ENCODE data around the gene AAK1. TPM values are rescaled to one million over a fixed set of nuclear protein-coding genes. Genes with fewer than 3 reads are reported as not detected.

The AAK1 gene
- total and polyA plus RNA-seq, 4 donors: 10.0 to 56.2 (median 27.3) TPM

GRCh38 chr2:69639266-69639665 is 4.3 kb downstream of the AAK1 start:
- Histone ChIP-seq H3K36me3 (ENCODE audit: control insufficient read depth in 4 of 4, insufficient read depth in 4 of 4, low read length in 4 of 4) (peaks cover 0 to 8% (median 3%) of the 10 kb centered on the region in 4 donors), H3K27me3 (ENCODE audit: control insufficient read depth in 3 of 3, insufficient read depth in 3 of 3, low read length in 2 of 3) (no peaks in the 10 kb centered on the region), H3K27ac (ENCODE audit: low read depth in 1 of 2, low read length in 1 of 2) (no peak overlapping the region), H3K9ac (ENCODE audit: insufficient read depth in 1 of 2, low read length in 2 of 2) (no peak overlapping the region), H3K4me1 (ENCODE audit: control insufficient read depth in 5 of 5, insufficient read depth in 5 of 5, low read length in 5 of 5) (peaks cover 0 to 30% (median 11%) of the 10 kb centered on the region in 5 donors), H3K9me3 (ENCODE audit: control insufficient read depth in 4 of 4, insufficient read depth in 3 of 4, low read length in 3 of 4) (no peaks in the 10 kb centered on the region), H3K4me3 (no peak overlapping the region)
- peak in 2 of 3 donors; percentile 41 to 57 for DNase-seq
- TF ChIP-seq, protein P1, sequence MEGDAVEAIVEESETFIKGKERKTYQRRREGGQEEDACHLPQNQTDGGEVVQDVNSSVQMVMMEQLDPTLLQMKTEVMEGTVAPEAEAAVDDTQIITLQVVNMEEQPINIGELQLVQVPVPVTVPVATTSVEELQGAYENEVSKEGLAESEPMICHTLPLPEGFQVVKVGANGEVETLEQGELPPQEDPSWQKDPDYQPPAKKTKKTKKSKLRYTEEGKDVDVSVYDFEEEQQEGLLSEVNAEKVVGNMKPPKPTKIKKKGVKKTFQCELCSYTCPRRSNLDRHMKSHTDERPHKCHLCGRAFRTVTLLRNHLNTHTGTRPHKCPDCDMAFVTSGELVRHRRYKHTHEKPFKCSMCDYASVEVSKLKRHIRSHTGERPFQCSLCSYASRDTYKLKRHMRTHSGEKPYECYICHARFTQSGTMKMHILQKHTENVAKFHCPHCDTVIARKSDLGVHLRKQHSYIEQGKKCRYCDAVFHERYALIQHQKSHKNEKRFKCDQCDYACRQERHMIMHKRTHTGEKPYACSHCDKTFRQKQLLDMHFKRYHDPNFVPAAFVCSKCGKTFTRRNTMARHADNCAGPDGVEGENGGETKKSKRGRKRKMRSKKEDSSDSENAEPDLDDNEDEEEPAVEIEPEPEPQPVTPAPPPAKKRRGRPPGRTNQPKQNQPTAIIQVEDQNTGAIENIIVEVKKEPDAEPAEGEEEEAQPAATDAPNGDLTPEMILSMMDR (IDR thresholded peaks at IDR 0.05; ENCODE audit: control extremely low read depth, extremely low read depth): no peak
- WGBS, 2 donors: 82 to 95% methylated on average over 2 of the region's 2 CpGs
- no peak for ATAC-seq (ENCODE audit: insufficient read depth, low FRiP score)

DNA sequence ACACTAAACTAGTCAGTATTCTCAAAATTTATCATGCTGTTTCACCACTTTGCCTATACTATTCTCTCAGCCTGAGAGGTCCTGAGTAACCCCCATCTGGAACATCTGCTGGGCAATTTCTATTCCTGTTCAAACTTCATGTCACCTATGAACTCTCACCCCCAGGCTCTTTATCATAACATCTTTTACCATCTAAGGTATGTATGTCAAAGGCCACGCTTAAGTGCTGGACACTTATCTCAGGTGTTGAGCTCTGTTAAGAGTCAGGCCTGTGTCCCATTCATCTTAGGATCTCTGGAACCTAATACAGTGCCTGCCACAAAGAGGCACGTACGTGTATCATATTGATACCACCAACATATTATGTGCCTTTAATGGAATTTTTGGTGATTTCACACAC is 4.9 kb downstream of the AAK1 start:
- TF ChIP-seq, protein P1 (IDR thresholded peaks at IDR 0.05; ENCODE audit: control extremely low read depth, extremely low read depth): no peak
- 93 to 96% methylated on average over 3 of the region's 3 CpGs for WGBS, 2 donors
- DNase-seq (no peak), ATAC-seq (ENCODE audit: insufficient read depth, low FRiP score) (no peak)
- Histone ChIP-seq H3K27ac (ENCODE audit: low read depth in 1 of 2, low read length in 1 of 2) (no peak overlapping the region), H3K27me3 (ENCODE audit: control insufficient read depth in 3 of 3, insufficient read depth in 3 of 3, low read length in 2 of 3) (no peaks in the 10 kb centered on the region), H3K9me3 (ENCODE audit: control insufficient read depth in 4 of 4, insufficient read depth in 3 of 4, low read length in 3 of 4) (no peaks in the 10 kb centered on the region), H3K4me3 (no peak overlapping the region), H3K4me1 (ENCODE audit: control insufficient read depth in 5 of 5, insufficient read depth in 5 of 5, low read length in 5 of 5) (peaks cover 0 to 30% (median 11%) of the 10 kb centered on the region in 5 donors), H3K9ac (ENCODE audit: insufficient read depth in 1 of 2, low read length in 2 of 2) (no peak overlapping the region), H3K36me3 (ENCODE audit: control insufficient read depth in 4 of 4, insufficient read depth in 4 of 4, low read length in 4 of 4) (peaks cover 0 to 8% (median 3%) of the 10 kb centered on the region in 4 donors)

GRCh38 chr2:69637923-69638322 is 5.6 kb downstream of the AAK1 start:
- Histone ChIP-seq H3K9ac (ENCODE audit: insufficient read depth in 1 of 2, low read length in 2 of 2) (no peak overlapping the region), H3K36me3 (ENCODE audit: control insufficient read depth in 4 of 4, insufficient read depth in 4 of 4, low read length in 4 of 4) (peaks cover 0 to 8% (median 3%) of the 10 kb centered on the region in 4 donors), H3K4me1 (ENCODE audit: control insufficient read depth in 5 of 5, insufficient read depth in 5 of 5, low read length in 5 of 5) (peaks cover 0 to 30% (median 11%) of the 10 kb centered on the region in 5 donors), H3K4me3 (no peak overlapping the region), H3K27me3 (ENCODE audit: control insufficient read depth in 3 of 3, insufficient read depth in 3 of 3, low read length in 2 of 3) (no peaks in the 10 kb centered on the region), H3K27ac (ENCODE audit: low read depth in 1 of 2, low read length in 1 of 2) (no peak overlapping the region), H3K9me3 (ENCODE audit: control insufficient read depth in 4 of 4, insufficient read depth in 3 of 4, low read length in 3 of 4) (no peaks in the 10 kb centered on the region)
- TF ChIP-seq, protein P1 (IDR thresholded peaks at IDR 0.05; ENCODE audit: control extremely low read depth, extremely low read depth): no peak
- WGBS, 2 donors: 91 to 94% methylated on average over 3 of the region's 3 CpGs
- DNase-seq (no peak), ATAC-seq (ENCODE audit: insufficient read depth, low FRiP score) (no peak)

- H3K27me3 ChIP-seq (ENCODE audit: control insufficient read depth in 3 of 3, insufficient read depth in 3 of 3, low read length in 2 of 3): no peaks in the 10 kb centered on the region
- no peak for DNase-seq
- H3K9ac ChIP-seq (ENCODE audit: insufficient read depth in 1 of 2, low read length in 2 of 2): no peak overlapping the region
- H3K9me3 ChIP-seq (ENCODE audit: control insufficient read depth in 4 of 4, insufficient read depth in 3 of 4, low read length in 3 of 4): no peaks in the 10 kb centered on the region
- no peak for ATAC-seq (ENCODE audit: insufficient read depth, low FRiP score)
- WGBS, 2 donors: 81 to 91% methylated on average over 2 of the region's 2 CpGs
- no peak overlapping the region for H3K27ac ChIP-seq (ENCODE audit: low read depth in 1 of 2, low read length in 1 of 2)
- peaks cover 0 to 8% (median 3%) of the 10 kb centered on the region in 4 donors for H3K36me3 ChIP-seq (ENCODE audit: control insufficient read depth in 4 of 4, insufficient read depth in 4 of 4, low read length in 4 of 4)
- no peak overlapping the region for H3K4me3 ChIP-seq
- TF ChIP-seq, protein P1 (IDR thresholded peaks at IDR 0.05; ENCODE audit: control extremely low read depth, extremely low read depth): no peak
- H3K4me1 ChIP-seq (ENCODE audit: control insufficient read depth in 5 of 5, insufficient read depth in 5 of 5, low read length in 5 of 5): peaks cover 0 to 34% (median 11%) of the 10 kb centered on the region in 5 donors
Measured at GRCh38 chr2:69636395-69636794, 7.1 kb downstream of the AAK1 start.

Data from lung (tissue), 12 donors.